DOHH2 (cell line): ENCODE measurements around the gene IL27RA.

ENCODE experiments used
- CTCF ChIP-seq: fragments of 200-600 bp; sonication (generic); IDR thresholded peaks from one replicate; pipeline ENCODE4 v1.5.1; 2014; ENCODE audit warnings: antibody characterized with exemption, mild to moderate bottlenecking, low read depth, low read length; ENCODE audit not compliant: poor library complexity, severe bottlenecking
- EZH2phosphoT487 ChIP-seq: fragments of 200-600 bp; sonication (generic); IDR thresholded peaks from 2 replicates; pipeline ENCODE4 v1.6.1; 2017; ENCODE audit warnings: borderline replicate concordance, mild to moderate bottlenecking, antibody characterized with exemption, low read length, moderate library complexity, mixed read lengths

DNA sequence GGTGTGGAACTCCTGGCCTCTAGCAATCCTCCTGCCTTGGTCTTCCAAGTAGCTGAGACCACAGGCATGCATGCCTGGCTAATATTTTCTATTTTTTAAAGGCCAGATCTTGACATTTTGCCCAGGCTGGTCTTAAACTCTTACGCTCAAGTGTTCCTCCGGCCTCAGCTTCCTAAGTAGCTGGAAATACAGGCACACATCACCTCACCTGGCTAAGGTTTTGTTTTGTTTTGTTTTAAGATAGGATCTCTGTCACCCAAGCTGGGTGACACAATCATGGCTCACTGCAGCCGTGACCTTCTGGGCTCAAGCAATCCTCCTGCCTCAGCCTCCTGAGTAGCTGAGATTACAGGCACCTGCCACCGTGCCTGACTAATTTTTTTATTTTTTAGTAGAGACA, 9.1 kb upstream of the IL27RA start:
- TF ChIP-seq CTCF, result no peak
- no peak for TF ChIP-seq EZH2phosphoT487
